Daoy (cell line): ENCODE results near the gene RAB11FIP5. TPM values are rescaled to one million over a fixed set of nuclear protein-coding genes. Genes with fewer than 3 reads are reported as not detected.
A peak's percentile ranks its signal among the peaks of the same experiment; 100 is the strongest.
"Not testable (repeated sequence)": the region's sequence is repeated elsewhere in the genome, so short reads cannot be mapped to it uniquely, and the experiment has no call there.

Experiments used
- DNase-seq: peaks from one replicate; pipeline ENCODE4 v3.0.0-alpha.2; 2015; ENCODE audit warnings: low read depth
- total RNA-seq: library from RNA; depleted of rRNA; stranded (reverse); fragments of >200 nt; shearing (Covaris generic); gene quantifications from 2 replicates; pipeline ENCODE4 v1.2.3, GENCODE V29; 2014

The RAB11FIP5 gene
- total RNA-seq, 1 experiment from 2014 or later: 20.6 TPM

DNA sequence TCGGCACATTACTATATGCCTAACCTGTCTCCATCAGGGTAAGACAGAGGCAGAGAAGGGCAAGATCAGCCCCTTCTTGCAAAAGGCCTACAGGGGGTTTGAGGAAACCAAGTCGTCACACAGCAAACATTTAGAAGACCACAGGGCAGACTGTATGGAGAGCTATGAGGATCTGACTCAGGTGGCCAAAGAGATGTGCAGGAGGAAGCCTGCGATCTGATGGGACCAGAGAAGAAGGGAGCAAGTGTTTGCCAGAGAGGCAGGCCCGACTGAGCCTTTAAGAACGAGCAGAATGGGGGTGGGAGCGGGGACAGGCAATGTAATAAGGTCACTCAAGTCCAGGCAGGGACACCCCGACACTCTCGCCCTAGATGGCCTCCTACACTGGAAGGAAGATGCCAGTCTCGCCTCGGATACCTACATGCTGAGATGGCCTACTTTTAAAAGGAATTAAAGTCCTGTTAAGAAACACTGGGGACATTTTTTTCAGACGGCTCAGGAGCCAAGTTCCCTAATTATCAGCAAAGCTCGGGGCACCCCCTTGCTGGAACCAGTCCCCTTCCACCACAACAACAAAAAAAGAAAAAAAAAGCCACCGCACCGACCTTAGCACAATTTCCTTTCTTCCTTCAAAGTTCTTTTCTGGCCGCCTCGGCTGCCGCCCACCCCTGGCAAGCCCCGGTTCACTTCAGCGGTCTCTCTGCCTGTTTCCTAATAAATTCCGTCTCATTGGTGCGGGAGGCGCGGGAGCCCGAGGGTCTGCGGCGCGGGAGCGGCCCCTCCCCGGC lies 42.7 kb downstream of the RAB11FIP5 start:
- DNase-seq: peak; percentile 35

DNA sequence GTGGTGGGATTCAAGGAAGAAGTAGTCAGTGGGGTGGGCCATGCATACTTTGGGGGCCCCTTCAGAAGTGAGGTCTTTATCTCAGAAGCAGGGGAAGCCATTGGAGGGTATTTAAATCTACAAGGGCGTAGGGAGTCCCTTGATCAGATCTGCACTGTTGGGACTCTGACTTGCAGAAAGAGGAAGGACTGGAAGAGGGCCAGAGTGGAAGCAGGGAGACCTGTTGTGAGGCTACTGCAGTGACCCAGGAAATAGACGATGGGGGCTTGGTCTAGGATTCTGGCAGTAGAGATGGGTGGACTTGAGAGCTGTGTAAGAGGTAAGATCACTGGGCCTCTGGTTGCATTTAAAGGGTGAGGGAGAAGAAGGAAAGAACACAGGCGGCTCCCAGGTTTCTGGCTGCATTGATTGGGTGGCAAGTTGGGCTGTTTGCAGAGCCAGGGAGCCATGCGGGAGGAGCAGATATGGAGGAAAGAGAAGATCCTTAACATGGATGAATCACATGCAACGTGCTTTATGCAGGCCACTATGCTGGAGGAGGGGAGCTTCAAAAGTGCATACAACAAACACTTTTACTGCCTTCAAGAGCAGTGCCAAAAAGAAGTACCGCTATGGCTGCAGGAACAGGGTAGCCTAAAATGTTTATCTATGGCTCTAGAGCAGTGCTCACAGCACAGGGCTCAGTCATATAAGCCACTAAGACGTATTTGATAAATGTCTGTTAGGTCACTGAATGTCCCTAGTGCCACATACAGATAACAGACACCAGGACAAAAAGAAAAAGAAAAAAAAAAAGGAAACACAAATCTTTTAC lies 43.5 kb downstream of the RAB11FIP5 start:
- no peak for DNase-seq

DNA sequence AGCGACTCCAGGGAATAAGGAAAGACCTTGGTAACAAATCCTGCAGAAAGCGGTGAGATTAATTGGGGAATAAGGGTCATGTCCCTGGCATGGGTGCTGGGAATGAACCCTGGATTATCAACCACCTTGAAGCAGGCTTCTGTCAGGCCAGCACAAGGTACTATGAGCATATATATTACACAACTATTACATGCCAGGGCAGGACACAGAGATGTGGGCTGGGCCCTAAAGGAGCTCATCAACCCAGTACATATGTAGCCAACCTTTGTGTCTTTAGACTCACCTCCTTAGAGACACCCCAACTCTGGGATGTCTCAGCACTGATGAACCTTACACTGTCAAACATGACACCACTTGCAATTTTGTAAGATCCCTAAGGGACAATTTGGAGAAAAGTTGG lies 44.6 kb downstream of the RAB11FIP5 start:
- no peak for DNase-seq

DNA sequence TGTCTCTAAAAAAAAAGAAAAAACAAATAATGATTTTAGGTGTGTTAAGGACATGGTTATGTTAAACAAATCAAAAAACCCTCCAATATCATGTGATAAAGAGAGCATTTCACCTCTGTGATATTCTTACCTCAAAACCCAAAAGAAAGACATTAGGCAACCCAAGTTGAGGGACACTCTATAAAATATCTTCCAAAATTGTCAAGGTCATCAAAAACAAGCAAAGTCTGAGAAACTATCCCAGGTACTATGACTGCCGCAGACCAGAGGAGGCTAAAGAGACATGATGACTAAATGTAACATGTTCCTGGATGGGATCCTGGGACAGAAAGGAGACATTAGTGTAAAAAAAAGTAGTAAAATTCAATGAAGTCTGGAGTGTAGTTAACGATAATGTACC lies 45.7 kb downstream of the RAB11FIP5 start:
- DNase-seq: no peak

DNA sequence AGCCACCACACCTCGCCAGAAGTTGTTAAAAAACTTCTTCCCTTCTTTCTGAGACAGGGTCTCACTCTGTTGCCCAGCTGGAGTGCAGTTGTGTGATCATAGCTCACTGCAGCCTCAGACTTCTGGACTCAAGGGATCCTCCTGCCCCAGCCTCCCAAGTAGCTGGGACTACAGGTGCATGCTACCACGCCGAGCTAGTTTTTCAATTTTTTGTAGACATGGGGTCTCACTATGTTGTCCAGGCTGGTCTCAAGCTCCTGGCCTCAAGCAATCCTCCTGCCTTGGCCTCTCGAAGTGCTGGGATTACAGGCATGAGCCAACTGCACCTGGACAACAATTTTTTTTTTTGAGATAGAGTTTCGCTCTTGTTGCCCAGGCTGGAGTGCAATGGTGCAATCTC lies 47.7 kb downstream of the RAB11FIP5 start:
- not testable (repeated sequence) for DNase-seq

DNA sequence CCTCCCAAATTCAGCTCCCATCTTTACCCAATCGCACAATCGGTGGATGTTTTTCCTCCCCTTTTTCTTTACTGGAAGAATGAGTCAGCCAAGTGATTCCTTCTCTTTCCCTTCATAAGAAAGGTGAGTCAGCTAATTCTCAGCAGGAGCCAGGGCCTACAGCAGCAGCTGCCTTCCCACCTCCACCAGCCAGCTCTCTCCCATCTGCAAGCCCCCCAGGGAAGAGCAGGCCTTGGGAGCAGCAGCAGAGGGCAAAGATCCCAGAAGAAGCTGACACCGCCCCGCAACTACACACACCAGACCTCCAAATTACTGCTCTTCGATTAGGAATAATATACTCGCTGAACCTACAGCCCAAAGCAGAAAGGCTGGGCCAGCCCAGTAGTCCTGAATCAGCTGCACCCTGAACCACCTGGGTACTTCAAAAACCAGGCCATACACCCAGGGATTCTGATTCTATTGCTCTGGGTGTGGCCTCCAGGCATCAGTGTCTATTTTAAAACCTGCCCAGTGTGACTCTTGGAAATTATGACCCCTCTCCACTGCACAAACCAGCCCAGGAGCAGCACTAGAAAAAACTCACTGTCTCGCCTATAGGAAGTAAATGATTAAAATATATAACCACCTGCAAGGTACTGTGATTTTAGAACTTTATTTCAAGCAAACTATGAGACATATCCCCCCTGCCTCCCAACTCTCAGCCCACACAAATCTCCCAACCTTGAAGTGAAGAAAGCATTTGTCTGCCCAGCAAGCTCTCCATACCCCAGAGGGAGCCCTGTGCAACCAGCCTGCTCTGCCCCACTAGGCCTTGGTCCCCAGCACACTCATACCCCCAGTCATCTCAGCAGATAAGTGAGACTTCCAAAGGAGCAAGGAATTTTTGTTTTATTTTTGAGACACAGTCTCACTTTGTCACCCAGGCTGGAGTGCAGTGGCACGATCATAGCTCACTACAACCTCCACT lies 48.6 kb downstream of the RAB11FIP5 start:
- DNase-seq: peak; percentile 85

DNA sequence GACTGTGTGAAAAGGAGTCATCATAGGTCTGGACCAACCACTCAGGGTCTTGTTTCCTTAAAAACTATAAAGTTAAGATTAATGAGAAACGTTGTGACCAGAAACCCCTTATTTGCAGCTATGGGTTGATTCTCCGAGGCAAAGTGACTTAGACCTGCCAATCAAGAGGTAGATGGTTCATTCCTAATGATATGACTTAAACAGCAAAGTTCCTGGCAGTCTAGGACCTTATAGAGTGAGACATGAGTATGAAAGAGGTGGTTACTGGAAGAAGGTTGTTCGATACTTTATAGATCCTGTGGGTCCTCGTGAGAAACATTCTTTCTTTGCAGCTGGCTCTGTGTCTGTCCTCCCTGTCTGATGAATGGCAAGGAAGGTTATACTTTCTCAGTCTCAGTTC lies 49.3 kb downstream of the RAB11FIP5 start:
- DNase-seq: no peak

DNA sequence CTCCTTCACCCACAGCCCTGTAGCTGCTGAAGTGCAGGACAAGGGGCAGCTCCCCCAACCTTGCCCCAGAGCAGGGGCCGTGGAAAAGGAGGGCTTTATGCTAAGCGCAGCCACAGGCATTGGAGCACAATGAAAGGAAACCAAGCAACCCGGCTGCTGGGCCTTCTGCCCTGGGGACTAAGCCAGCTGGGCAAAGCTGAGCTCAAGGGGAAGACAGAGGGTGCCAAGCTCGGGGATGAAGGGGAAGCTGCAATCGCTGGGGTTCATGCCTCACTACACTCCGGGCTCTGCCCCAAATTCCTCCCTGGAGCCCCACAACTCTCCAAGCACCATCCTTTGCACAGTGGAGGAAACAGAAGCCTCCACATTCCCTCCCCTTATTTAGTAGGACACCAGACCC lies 53.6 kb downstream of the RAB11FIP5 start:
- DNase-seq: no peak

DNA sequence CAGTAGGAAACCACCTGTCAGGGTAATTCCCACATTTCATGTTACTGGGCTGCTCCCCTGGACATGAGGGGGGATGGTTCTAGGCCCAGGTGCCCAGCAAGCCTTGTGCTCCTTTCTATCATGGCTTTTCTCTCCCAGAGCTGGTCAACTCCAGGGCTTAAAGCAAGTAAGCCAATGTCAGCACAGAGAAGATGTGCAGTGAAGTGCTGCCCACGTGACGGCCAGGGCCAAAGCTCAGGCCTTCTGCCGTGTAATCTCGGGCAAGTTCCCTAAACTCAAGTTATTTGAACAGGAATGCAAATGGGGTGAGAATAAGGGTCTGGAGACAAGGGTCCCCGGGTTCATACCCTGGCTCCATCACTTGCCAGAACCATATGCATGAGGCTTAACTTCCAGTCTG lies 57.8 kb downstream of the RAB11FIP5 start:
- DNase-seq: no peak

DNA sequence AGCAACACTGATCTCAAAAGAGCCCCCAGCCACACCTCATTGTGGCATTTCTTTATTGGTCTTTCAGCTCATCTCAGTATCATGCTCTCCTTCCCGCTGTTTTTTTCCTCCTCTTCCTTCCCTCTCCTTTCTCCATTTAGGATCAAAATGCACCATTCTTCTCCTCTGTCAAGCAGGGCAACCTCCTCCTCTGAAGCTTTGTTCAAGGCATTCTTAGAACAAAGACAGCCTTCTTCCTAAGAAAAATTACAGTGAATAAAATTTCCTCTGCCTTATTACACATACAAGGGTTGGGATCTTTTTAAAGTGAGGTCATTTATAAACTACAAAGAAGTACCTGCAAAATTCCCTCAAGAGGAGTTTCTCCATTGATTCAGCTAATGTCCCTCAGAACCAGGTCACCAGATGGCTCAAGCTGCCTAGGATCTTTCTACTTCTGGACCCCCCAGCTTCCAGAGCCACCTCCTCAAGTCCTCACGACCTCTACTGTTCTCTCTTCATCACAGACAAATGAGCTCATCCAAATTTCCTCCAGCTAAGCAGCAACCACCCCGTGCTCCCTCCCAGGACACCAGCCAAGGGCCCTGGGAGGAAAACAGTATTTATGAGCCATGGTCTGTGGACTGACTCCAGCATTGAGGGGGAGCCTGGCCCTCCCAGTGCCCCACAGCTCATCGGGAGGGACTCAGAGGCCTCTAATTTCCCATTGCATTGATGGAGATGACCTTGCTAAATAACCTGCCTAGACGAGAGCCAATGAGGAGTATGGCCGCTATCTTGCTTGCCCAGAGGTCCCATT lies 59.2 kb downstream of the RAB11FIP5 start:
- no peak for DNase-seq

DNA sequence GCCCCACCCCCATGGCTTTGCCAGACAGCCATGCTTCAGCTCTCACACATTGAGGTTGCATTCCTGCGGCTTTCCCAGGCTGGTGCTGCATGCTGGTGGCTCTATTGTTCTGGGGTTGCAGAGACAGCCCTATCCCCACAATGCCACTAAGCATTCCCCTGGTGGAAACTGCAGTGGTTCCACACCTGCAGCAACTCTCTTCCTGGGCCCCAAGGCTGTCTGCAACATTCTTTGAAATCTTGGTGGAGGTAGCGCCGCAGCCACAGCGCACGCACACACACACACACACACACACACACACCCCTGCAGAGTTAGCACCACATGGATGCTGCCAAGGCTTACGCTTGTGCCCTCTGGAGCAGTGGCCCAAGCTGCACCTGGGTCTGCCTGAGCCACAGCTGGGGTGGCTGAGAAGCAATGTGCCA lies 62.6 kb downstream of the RAB11FIP5 start:
- DNase-seq: peak; percentile 79

DNA sequence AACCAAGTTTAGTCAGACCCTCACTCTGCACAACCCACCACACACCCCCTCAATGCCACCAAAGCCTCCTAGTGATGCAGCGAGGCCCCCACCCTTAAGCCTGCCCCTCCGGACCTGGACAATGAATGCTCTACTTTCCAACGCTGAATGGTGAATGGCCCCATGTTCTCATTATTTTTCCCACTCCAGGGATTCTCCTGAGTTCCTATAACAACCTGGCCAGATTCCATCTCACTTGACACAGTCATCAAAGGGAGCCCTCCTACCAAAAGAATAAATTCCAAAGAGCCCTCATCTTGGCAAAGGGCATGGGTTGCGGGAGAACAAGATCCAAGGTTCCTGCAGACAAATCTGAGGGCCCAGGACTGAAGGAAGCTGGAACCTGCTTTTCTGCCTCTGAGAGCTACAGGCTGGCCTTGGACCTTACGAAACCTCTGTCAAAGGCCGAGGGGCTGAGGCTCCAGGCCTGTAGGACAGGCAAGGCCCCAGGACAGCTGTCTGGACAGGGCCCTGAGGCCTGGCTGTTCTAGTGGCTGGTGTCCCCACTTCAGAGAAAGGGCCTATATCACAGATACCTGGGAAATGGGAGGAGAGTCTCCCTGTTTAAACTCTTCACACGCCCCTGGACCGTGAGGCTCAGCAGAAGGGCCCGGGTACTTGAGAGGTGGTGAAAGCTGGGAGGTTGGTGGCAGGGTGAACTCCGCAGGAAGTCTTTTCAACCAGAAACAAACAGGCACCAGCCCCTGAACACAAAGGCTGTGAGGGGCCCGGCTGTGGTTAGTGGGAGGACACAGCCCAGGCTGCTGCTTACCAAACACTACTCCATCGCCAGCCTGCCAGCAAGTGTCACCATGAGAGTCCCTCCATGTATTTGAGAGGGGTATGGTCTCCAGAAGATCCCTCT lies 68.6 kb downstream of the RAB11FIP5 start:
- DNase-seq: no peak

DNA sequence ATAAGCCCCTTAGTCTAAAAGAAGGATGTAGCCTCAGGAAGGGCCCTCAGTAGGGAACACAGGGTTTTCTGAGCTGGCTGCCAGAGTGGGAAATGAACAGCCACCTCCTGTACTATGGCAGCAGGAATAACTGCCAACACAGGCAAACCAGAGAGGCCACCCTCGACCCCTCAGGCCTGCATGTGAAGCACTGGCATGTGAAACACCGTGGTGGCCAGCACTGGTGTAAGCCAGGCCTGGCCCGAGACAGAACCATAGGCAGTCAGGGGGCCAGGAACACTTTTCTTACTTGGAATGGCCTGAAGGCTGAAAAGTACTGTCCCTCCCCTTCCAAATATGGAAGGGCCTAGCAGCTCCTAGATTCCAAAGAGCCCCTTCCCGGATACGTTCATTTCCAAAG lies 69.5 kb downstream of the RAB11FIP5 start:
- no peak for DNase-seq

DNA sequence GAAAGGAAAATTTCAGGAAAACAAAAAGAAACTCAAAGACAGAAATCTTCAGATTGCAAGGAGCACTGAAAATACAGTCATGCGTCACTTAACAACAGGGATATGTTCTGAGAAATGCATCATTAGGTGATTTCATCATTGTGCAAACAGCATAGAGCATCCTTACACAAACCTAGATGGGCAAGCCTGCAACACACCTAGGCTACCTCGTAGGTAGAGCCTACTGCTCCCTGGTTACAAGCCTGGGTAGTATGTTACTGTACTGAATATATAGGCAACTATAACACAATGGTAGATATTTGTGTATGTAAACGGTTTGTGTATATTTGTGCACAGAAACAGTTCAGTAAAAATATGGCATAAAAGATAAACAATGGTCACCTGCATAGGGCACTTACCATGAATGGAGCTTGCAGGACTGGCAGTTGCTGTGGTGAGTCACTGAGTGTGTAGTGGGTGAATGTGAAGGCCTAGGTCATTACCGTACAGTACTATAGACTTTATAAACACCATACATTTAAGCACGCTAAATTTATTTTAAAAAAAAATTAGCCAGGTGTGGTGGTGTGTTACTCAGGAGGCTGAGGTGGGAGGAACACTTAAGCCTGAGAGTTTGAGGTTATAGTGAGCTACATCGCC lies 74.7 kb downstream of the RAB11FIP5 start:
- DNase-seq: no peak

DNA sequence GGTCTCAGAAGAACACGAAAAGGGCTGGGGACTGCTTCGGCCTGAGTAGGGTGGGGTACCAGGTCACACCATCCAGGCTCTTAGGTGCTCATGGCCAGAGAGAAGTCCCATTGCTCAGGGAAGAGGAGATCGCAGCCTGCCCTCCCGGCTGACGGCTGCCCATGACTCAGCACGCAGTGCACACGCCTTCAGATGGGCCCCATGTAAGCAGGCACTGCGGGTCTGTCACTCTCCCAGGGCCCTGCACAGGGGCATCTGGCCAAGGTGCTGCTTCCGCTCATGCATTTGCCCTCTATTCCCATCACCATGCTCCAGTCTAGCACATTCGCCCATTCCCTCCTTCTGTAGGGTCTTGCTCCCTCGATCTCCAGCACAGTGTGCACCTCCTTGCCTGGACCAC lies 76.0 kb downstream of the RAB11FIP5 start:
- DNase-seq: no peak

DNA sequence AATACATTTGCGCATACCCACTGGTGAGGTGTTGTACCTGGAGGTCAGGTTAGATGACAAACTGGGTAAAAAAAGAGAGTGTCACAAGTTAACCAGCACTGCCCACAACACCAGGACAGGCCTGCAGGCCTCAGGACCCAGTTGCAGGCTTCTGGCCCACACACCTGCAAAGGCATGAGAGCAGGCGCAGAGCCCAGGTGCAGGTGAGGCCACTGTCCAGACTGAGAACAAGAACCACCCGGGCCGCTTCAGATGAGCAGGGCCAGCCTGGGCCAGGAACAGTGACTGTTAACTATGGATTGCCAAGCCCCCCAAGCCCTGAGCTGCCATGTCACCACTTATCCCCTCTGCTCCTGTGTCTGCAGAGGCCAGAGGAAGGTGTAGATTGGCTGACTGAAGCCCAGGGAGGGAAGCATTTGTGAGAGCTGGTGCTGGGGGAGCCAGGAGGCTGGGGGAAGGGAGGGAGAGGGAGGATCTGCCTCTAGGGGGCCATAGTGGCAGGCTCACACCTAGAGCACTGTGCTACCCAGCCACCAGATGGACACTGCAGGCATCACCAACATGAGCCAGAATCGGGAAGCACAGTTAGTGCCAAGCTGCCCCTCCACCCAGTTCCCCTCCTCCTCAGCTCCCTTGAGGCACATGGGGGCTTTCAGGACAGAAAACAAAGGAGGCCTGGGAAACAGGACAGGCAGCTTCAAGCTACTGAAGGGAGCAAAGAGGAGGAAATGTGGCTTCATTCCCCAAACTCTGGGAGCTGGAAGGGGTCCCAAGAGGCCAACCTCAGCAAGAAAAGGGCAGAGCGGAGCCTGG lies 76.6 kb downstream of the RAB11FIP5 start:
- no peak for DNase-seq

DNA sequence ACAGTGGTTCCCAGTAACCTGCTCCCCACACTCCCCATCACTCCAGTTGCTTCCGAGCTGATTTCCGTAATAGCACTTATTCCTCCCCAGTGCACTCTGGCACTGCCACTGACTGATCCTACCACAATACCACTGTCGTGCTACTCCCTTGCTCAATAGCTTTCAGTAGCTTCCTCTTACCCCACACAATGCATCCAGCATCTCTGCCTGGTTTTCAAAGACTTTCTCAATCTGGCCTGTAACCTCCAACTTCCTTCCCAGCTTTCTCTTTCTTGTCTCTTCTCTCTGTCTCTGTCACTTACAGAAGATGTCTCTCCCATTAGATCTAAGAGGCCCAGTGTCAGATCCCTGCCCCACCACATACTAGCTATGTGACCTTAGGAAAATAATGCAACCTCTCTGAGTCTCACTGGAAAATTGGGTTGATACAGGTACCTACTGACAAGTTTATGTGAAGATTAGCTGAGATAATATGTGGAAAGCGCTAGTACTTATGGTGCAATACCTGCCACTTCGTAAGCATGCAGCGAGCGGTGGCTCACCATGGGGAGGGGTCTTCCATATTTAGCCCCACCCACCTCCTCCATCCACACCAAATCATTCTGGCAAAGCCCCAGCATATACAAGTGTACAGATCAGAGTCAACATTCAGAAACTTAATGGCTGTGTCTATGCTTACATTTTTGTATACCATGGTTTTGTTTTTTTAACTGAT lies 77.9 kb downstream of the RAB11FIP5 start:
- DNase-seq: no peak

DNA sequence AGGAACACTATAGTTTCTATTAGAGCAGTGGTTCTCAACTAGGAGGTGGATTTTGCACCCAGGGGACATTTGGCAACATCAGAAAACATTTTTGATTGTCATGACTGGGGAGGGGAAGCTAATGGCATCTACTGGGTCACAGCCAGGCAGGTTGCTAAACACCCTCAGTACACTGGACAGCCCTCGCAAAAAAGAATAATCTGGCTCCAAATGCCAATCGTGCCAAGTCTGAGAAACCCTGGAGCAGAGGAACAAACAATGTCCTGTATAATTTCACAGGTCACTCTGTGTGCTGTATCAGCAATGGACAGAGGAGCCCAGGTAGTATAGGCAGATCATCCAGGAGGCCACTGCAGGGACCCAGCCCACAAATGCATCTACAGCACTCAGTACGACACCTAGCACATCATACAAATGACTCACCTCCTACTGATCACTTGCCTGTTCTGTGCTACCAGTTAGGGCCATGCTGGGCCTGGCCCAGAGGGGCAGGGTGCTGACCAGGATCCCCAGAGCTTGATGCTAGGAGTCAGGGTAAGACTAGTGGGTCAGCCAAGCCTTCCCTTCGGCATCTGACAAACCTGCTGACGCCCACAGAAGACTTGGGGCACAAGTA lies 78.9 kb downstream of the RAB11FIP5 start:
- no peak for DNase-seq
